Fibroblast of villous mesenchyme (primary cell): ENCODE results near the gene HNRNPUL1. TPM values are rescaled to one million over a fixed set of nuclear protein-coding genes. Genes with fewer than 3 reads are reported as not detected.
A peak's percentile ranks its signal among the peaks of the same experiment; 100 is the strongest.
"Not testable (repeated sequence)": the region's sequence is repeated elsewhere in the genome, so short reads cannot be mapped to it uniquely, and the experiment has no call there.

Experiments used
- DNase-seq: peaks from one replicate; pipeline ENCODE4 v3.0.0-alpha.2; 2010; ENCODE audit warnings: low read depth
- H3K4me3 ChIP-seq: 2 replicates; pipeline ENCODE4 v1.5.1; 2011; ENCODE audit warnings: low read depth, mild to moderate bottlenecking, low read length
- total RNA-seq: library from RNA; depleted of rRNA; stranded (reverse); fragments of >200 nt; gene quantifications from 2 replicates; pipeline ENCODE4 v1.2.3, GENCODE V29; 2012
- TF ChIP-seq, protein P1 (sequence below): IDR thresholded peaks from 2 replicates; pipeline ENCODE4 v1.5.1; 2012; ENCODE audit warnings: low read depth, mild to moderate bottlenecking, low read length; ENCODE audit not compliant: insufficient read depth

HNRNPUL1 gene
- total RNA-seq, 1 donor: 123 TPM

DNA sequence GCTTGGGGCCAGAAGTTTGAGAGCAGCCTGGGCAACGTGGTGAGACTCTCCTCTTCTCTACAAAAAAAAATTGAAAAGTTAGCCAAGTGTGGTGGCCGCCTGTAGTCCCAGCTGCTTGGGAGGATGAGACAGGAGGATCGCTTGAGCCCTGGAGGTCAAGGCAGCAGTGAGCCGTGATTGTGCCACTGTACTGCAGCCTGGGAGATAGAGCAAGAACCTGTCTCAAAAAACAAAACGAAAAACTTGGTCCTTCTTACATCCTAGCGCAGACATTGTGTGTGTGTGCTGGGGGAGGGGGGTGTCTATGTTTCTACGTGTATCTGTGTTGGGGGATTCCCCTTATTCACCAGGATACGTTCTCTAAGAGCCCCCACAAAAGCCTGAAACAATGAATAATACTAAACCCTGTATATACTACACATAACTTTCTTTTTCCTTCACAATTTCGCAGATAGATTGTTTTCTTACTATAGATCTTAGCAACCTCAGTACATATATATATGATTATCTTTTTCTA is 37.2 kb upstream of the HNRNPUL1 start:
- TF ChIP-seq, protein P1, sequence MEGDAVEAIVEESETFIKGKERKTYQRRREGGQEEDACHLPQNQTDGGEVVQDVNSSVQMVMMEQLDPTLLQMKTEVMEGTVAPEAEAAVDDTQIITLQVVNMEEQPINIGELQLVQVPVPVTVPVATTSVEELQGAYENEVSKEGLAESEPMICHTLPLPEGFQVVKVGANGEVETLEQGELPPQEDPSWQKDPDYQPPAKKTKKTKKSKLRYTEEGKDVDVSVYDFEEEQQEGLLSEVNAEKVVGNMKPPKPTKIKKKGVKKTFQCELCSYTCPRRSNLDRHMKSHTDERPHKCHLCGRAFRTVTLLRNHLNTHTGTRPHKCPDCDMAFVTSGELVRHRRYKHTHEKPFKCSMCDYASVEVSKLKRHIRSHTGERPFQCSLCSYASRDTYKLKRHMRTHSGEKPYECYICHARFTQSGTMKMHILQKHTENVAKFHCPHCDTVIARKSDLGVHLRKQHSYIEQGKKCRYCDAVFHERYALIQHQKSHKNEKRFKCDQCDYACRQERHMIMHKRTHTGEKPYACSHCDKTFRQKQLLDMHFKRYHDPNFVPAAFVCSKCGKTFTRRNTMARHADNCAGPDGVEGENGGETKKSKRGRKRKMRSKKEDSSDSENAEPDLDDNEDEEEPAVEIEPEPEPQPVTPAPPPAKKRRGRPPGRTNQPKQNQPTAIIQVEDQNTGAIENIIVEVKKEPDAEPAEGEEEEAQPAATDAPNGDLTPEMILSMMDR: no peak
- DNase-seq: no peak
- peak overlapping the region; percentile 45 for H3K4me3 ChIP-seq

DNA sequence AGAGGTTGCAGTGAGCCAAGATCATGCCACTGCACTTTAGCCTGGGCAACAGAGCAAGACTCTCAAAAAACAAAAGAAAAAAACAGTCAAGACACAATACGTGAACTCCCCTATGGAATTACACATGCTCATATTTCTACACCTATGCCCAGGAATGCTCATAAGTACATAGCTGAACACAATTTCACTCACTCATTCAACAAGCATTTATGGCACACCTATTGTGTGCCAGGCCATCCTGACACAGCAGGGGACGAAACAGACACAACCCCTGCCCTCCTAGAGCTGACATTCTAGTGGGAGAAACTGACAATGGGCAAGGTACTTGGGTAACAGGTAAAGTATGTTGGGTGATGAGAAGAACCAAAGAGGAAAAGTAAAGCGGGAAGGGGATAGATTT is 35.7 kb upstream of the HNRNPUL1 start:
- DNase-seq: no peak
- TF ChIP-seq, protein P1: no peak
- no peak overlapping the region for H3K4me3 ChIP-seq

DNA sequence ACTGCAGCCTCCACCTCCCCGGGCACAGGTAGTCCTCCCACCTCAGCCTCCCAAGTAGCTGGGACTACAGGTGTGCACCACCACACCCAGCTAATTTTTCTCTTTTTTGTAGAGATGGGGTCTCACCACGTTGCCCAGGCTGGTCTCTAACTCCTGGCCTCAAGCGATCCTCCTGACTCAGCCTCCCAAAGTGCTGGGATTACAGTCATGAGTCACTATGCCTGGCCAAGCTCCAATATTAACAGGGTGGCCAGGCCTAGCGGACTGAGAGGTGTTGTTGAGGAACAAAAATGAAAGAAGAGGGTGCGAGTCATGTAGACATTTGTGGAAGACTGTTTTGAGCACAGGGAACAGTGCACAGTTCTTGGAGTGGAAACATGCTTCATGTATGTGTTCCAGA is 34.8 kb upstream of the HNRNPUL1 start:
- peak; percentile 26 for DNase-seq
- H3K4me3 ChIP-seq: not testable (repeated sequence)

DNA sequence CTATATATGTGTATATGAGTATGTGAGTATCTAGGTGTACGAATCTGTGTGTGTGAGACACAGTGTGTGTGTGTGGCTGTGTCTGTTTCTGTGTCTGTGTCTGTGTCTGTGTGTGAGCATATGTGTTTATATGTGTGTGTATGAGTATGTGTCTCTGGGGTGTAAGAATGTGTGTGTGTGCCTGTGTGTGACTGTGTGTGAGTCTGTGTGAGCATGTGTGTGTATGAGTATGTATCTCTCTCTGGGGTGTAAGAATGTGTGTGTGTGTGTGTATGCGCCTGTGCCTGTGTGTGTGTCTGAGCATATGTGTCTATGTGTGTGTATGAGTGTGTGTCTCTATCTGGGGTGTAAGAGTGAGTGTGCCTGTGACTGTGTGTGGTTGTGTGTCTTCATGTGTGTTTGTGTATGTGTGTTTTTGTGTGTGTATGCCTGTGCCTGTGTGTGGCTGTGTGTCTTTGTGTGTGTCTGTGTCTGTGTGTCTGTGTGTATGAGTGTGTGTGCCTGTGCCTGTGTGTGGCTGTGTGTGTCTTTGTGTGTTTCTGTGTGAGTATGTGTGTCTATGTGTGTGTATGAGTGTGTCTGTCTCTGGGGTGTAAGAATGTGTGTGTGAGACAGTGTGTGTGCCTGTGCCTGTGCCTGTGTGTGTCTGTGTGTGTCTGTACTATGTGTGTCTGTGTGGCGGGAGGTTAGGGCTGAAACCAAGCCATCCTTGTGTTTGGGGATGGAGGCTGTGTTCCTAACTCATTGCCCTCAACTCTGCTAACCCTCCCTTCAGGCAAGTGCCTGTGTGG is 33.9 kb upstream of the HNRNPUL1 start:
- no peak for DNase-seq
- H3K4me3 ChIP-seq: no peak overlapping the region
- TF ChIP-seq, protein P1: no peak

DNA sequence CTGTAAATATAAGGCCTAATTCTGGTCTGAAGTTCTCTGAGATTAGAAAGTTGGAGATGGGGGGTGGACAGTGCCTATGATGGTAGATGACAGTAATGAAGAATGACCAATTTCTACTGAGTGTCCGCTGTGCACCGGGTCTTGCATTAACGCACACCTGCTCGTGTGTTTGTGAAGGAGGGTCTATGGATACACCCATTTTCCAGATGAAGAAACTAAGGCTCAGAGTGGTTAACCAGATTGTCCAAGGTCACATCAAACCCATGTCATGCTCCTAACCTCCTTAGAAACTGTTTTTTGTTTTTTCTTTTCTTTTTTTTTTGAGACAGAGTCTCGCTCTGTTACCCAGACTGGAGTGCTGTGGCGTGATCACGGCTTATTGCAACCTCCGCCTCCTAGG is 31.5 kb upstream of the HNRNPUL1 start:
- TF ChIP-seq, protein P1: no peak
- H3K4me3 ChIP-seq: no peak overlapping the region
- no peak for DNase-seq

DNA sequence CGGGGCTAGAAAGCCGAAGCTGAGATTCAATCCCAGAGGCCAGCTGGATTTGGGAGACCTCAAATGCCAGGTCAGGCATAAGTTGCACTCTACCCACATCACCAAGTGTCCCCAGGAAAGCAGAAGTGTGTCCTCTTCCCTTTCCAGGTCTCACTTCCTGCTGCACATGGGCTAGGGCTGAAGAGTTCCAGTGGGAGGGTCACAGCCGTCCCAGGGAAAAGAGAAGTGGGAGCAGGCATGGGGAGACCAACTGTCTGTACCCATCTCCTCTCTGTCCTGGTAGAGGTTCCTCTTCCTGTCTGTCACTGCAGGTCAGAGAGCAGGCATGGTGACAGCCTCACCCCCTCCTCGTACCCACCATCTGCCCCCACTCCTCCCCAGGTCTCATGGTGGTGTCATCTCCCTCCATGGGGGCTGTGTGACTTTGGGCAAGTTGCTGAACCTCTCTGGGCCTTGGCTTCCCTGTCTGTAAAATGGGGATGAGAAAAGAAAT is 30.4 kb upstream of the HNRNPUL1 start:
- no peak overlapping the region for H3K4me3 ChIP-seq
- DNase-seq: no peak
- TF ChIP-seq, protein P1: no peak

DNA sequence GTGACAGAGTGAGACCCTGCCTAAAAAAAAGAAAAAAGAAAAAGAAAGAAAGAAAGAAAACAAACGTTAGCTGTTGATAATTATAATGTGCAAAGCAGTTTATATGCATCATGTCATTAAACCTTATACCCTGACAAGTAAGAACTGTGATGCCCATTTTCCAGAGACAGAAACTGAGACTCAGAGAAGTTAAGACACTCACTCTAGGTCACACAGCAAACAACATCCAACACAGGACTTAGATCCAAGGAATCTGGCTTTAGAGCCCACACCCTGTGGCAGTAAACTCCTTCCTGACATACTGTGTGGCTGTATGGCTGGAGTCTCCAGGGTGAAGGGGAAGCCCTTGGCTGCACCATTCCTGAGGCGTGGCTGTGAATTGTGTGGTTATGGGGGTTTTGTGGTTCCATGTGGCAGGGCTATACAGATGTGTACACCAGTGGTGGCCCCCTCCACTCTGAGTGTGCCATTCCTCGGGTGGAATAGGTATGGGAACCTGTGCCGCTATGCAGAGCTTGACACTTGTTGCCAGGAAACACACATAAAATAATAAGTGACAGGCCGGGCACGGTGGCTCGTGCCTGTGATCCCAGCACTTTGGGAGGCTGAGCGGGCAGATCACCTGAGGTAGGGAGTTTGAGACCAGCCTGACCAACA is 29.5 kb upstream of the HNRNPUL1 start:
- TF ChIP-seq, protein P1: no peak
- no peak for DNase-seq
- H3K4me3 ChIP-seq: no peak overlapping the region
